Neuronal stem cell (in vitro differentiated cells): Measurements from ENCODE around the gene ISX.

ENCODE experiments used
- DNase-seq: peaks from one replicate; pipeline ENCODE4 v3.0.0-alpha.2; 2013; ENCODE audit warnings: low spot score
- H2AFZ ChIP-seq: one replicate; pipeline ENCODE4 v1.6.1; 2013; ENCODE audit warnings: mild to moderate bottlenecking, low read length, inconsistent platforms
- H2AK5ac ChIP-seq: 2 replicates; pipeline ENCODE4 v1.6.1; 2013; ENCODE audit warnings: low read depth, mild to moderate bottlenecking, inconsistent platforms, low read length, moderate library complexity, mixed read lengths
- H2BK120ac ChIP-seq: 2 replicates; pipeline ENCODE4 v1.6.1; 2013; ENCODE audit warnings: low read depth, mild to moderate bottlenecking, inconsistent platforms, low read length, moderate library complexity, mixed read lengths
- H2BK12ac ChIP-seq: one replicate; pipeline ENCODE4 v1.6.1; 2013; ENCODE audit warnings: low read length, inconsistent platforms
- H2BK15ac ChIP-seq: 2 replicates; pipeline ENCODE4 v1.6.1; 2013; ENCODE audit warnings: mild to moderate bottlenecking, low read length, inconsistent platforms, mixed read lengths
- H2BK5ac ChIP-seq: one replicate; pipeline ENCODE4 v1.6.1; 2013; ENCODE audit warnings: inconsistent platforms, mild to moderate bottlenecking, low read length, moderate library complexity
- H3K14ac ChIP-seq: one replicate; pipeline ENCODE4 v1.6.1; 2013; ENCODE audit warnings: low read length, inconsistent platforms
- H3K18ac ChIP-seq: 2 replicates; pipeline ENCODE4 v1.6.1; 2013; ENCODE audit warnings: low read length, inconsistent platforms
- H3K23ac ChIP-seq: 2 replicates; pipeline ENCODE4 v1.6.1; 2013; ENCODE audit warnings: low read depth, mild to moderate bottlenecking, mixed read lengths, low read length, inconsistent platforms; ENCODE audit not compliant: poor library complexity
- H3K27ac ChIP-seq: replicated peaks from 3 replicates; pipeline ENCODE4 v1.5.1; 2013; ENCODE audit warnings: low read length, inconsistent platforms
- H3K27me3 ChIP-seq, 3 experiments: 2 replicates each; pipeline ENCODE4 v1.6.1; 2013; ENCODE audit warnings: low read length in 3 of 3, mild to moderate bottlenecking in 2 of 3, inconsistent platforms in 1 of 3, low read depth in 1 of 3, mixed read lengths in 1 of 3, moderate library complexity in 1 of 3; ENCODE audit not compliant: control insufficient read depth in 3 of 3, insufficient read depth in 3 of 3
- H3K36me3 ChIP-seq, 2 donors: replicated peaks in 1 of 2; 2 replicates each; pipeline ENCODE4 v1.6.1; 2013; ENCODE audit warnings: low read length in 2 of 2; ENCODE audit not compliant: control insufficient read depth in 2 of 2, insufficient read depth in 2 of 2
- H3K4ac ChIP-seq: 2 replicates; pipeline ENCODE4 v1.6.1; 2013; ENCODE audit warnings: inconsistent platforms, mild to moderate bottlenecking, low read length, moderate library complexity
- H3K4me1 ChIP-seq, 2 donors: 1 replicate in 1 of 2; 2 replicates in 1 of 2; pipeline ENCODE4 v1.6.1; 2013; ENCODE audit warnings: low read length in 2 of 2, low read depth in 1 of 2; ENCODE audit not compliant: control insufficient read depth in 2 of 2, insufficient read depth in 1 of 2
- H3K4me2 ChIP-seq: one replicate; pipeline ENCODE4 v1.6.1; 2013; ENCODE audit warnings: mild to moderate bottlenecking, low read length, inconsistent platforms; ENCODE audit not compliant: insufficient read depth, poor library complexity, severe bottlenecking
- H3K4me3 ChIP-seq, 2 donors: 2 replicates each; pipeline ENCODE4 v1.5.1; 2013; ENCODE audit warnings: low read length in 2 of 2, mild to moderate bottlenecking in 2 of 2, inconsistent platforms in 1 of 2, moderate library complexity in 1 of 2
- H3K79me1 ChIP-seq: one replicate; pipeline ENCODE4 v1.6.1; 2013; ENCODE audit warnings: low read depth, mild to moderate bottlenecking, inconsistent platforms, low read length, moderate library complexity
- H3K9ac ChIP-seq: one replicate; pipeline ENCODE4 v1.6.1; 2013; ENCODE audit warnings: mild to moderate bottlenecking, low read depth, low read length, inconsistent platforms; ENCODE audit not compliant: poor library complexity
- H3K9me3 ChIP-seq, 2 donors: replicated peaks in 1 of 2; 2 replicates each; pipeline versions ENCODE3 to v1.6.1; 2013; ENCODE audit warnings: low read length in 2 of 2, mild to moderate bottlenecking in 2 of 2, inconsistent platforms in 1 of 2, low read depth in 1 of 2, mixed read lengths in 1 of 2, moderate library complexity in 1 of 2; ENCODE audit not compliant: control insufficient read depth in 2 of 2, insufficient read depth in 1 of 2
- H4K8ac ChIP-seq: one replicate; pipeline ENCODE4 v1.6.1; 2013; ENCODE audit warnings: low read depth, mild to moderate bottlenecking, inconsistent platforms, low read length, moderate library complexity
- H4K91ac ChIP-seq: one replicate; pipeline ENCODE4 v1.6.1; 2013; ENCODE audit warnings: low read length, low read depth, mild to moderate bottlenecking, inconsistent platforms; ENCODE audit not compliant: poor library complexity
- WGBS, 2 donors: extraction: QIAGEN DNeasy Blood & Tissue Kit; methylation state at CpG; one replicate each; pipeline ENCODE4 v1.1.7; 2013; ENCODE audit warnings: missing lambda C conversion rate in 2 of 2, mixed read lengths in 1 of 2; ENCODE audit not compliant: insufficient read length in 2 of 2, insufficient replicate concordance in 1 of 2; ENCODE audit errors: extremely low coverage in 2 of 2; 5-methylcytosine and 5-hydroxymethylcytosine counted together

Gene ISX

DNA sequence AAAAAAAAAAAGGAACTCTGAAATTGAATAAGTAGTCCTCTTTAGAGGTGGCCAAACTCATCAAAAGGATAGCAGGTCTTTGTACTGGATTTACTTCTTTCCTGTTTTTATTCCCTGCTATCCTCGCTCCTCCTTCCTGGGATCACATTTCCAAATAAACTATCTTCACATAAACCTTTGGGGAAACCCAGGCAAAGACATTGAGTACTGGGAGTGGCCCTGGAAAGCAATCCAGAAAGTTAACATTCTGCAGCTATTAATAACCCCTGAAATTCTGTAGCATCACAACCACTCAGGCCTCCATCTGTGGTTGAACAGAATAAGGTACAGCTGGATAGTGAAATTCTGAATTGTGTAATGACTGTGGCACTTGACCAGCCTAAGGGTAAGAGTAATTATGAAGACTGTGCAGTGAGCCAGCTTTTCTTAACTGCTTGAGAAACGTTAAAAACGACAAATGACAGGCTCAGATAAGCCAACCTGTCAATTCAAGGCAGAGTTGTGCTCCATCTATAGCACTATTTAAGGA lies 58.8 kb downstream of the ISX start:
- Histone ChIP-seq H3K4me3 (no peak overlapping the region), H3K9me3 (no peaks in the 10 kb centered on the region), H3K79me1 (no peaks in the 10 kb centered on the region), H3K36me3 (no peaks in the 10 kb centered on the region), H3K4me2 (no peak overlapping the region), H2BK5ac (no peak overlapping the region), H3K18ac (no peak overlapping the region), H2BK15ac (no peak overlapping the region), H4K91ac (no peak overlapping the region), H3K27me3 (no peaks in the 10 kb centered on the region), H3K23ac (no peak overlapping the region), H3K27ac (no peak overlapping the region), H2AFZ (no peak overlapping the region), H2AK5ac (no peak overlapping the region), H3K4me1 (no peaks in the 10 kb centered on the region), H4K8ac (no peak overlapping the region), H3K4ac (no peak overlapping the region), H3K14ac (no peak overlapping the region), H2BK12ac (no peak overlapping the region), H3K9ac (no peak overlapping the region), H2BK120ac (no peak overlapping the region)
- WGBS, 2 donors: no CpG with 5 or more reads among the region's 3 CpGs
- no peak for DNase-seq

DNA sequence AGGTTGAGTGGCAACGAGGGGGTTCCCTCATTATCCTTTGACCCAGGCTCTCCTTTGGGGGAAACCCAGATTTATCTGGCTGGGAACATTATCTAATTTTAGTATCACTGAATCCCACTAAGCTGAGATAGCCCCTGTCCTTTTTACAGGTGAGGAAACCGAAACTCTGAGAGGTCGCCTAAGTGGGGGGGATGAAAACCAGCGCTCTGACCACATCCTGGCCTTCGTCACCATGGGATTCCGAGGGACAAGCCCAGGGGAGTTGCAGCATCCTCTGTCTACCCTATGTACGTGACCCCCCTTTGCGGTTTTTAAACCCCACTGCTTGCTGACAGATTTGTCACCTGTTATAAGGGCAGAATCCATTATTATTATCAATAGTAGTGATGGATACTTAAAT lies 61.0 kb downstream of the ISX start:
- WGBS, 2 donors: no CpG with 5 or more reads among the region's 8 CpGs
- no peak overlapping the region for H3K9ac ChIP-seq
- H3K4me3 ChIP-seq: no peak overlapping the region
- H3K27me3 ChIP-seq: no peaks in the 10 kb centered on the region
- H3K18ac ChIP-seq: no peak overlapping the region
- no peaks in the 10 kb centered on the region for H3K9me3 ChIP-seq
- no peak overlapping the region for H2BK12ac ChIP-seq
- H2BK120ac ChIP-seq: no peak overlapping the region
- H3K79me1 ChIP-seq: no peaks in the 10 kb centered on the region
- H4K91ac ChIP-seq: no peak overlapping the region
- H3K4ac ChIP-seq: no peak overlapping the region
- no peaks in the 10 kb centered on the region for H3K4me1 ChIP-seq
- no peak for DNase-seq
- no peak overlapping the region for H3K23ac ChIP-seq
- no peak overlapping the region for H3K14ac ChIP-seq
- H4K8ac ChIP-seq: no peak overlapping the region
- H3K36me3 ChIP-seq: no peaks in the 10 kb centered on the region
- no peak overlapping the region for H2BK15ac ChIP-seq
- H3K27ac ChIP-seq: no peak overlapping the region
- H2AK5ac ChIP-seq: no peak overlapping the region
- no peak overlapping the region for H2AFZ ChIP-seq
- no peak overlapping the region for H3K4me2 ChIP-seq
- H2BK5ac ChIP-seq: no peak overlapping the region

DNA sequence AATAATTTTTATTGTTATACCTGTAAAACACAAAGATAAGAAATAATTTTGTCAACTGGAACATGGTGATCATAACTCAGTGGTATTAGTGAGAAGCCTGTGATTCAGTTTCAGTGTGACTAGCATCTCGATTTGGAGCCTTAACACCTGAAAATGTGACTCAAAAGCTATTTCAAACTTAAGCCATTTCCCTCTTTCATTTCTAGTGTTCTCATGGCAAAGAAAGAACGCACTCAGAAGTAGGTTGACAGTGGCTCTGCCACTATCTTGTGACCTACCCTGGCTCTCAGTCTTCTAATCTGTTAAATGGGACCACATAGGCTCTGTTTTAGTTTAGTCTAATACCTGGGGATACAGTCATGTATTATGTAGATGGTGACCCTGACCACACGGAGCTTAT lies 62.7 kb downstream of the ISX start:
- H3K23ac ChIP-seq: no peak overlapping the region
- H3K9ac ChIP-seq: no peak overlapping the region
- no peak overlapping the region for H2BK12ac ChIP-seq
- no peak overlapping the region for H2BK120ac ChIP-seq
- H2BK15ac ChIP-seq: no peak overlapping the region
- H2AK5ac ChIP-seq: no peak overlapping the region
- H3K18ac ChIP-seq: no peak overlapping the region
- H3K14ac ChIP-seq: no peak overlapping the region
- H3K27me3 ChIP-seq: no peaks in the 10 kb centered on the region
- H3K4ac ChIP-seq: no peak overlapping the region
- H3K9me3 ChIP-seq: no peaks in the 10 kb centered on the region
- no peak overlapping the region for H3K27ac ChIP-seq
- no peaks in the 10 kb centered on the region for H3K36me3 ChIP-seq
- no peak overlapping the region for H4K91ac ChIP-seq
- no peaks in the 10 kb centered on the region for H3K4me1 ChIP-seq
- no peak overlapping the region for H3K4me2 ChIP-seq
- H3K79me1 ChIP-seq: no peaks in the 10 kb centered on the region
- WGBS, 2 donors: no CpG with 5 or more reads among the region's 3 CpGs
- no peak overlapping the region for H2BK5ac ChIP-seq
- H4K8ac ChIP-seq: no peak overlapping the region
- H3K4me3 ChIP-seq: no peak overlapping the region
- DNase-seq: no peak
- H2AFZ ChIP-seq: no peak overlapping the region

DNA sequence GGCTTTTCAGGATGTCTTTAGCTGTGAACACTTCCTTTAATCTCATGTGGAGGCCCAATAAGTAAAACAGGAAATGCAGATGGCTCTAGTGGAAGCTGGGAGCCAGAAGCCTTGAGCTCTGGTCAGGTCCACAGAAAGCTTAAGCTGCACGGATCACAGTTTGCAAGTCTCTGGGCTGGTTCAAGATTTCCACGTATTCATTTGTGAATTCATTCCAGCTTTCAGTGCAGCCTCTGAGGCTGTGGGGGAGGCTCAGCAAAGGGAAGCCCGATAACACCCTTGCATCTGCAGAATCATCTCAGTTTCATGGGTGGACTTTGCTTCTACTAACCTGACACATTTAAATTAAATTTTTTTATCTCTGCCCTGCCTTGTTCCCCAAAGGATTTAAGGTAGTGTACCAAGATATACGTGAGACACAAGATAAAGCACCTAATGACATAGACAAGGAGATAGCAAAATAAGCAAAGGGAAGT lies 65.6 kb downstream of the ISX start:
- Histone ChIP-seq H4K91ac (no peak overlapping the region), H3K36me3 (no peaks in the 10 kb centered on the region), H3K4me2 (no peak overlapping the region), H3K18ac (no peak overlapping the region), H2BK15ac (no peak overlapping the region), H3K27me3 (peaks cover 0 to 4% (median 0%) of the 10 kb centered on the region in 3 experiments), H3K4ac (no peak overlapping the region), H3K79me1 (no peaks in the 10 kb centered on the region), H2BK5ac (no peak overlapping the region), H2BK120ac (no peak overlapping the region), H4K8ac (no peak overlapping the region), H3K23ac (no peak overlapping the region), H2AK5ac (no peak overlapping the region), H2BK12ac (no peak overlapping the region), H3K27ac (no peak overlapping the region), H3K14ac (no peak overlapping the region), H3K9ac (no peak overlapping the region), H3K4me3 (no peak overlapping the region), H3K4me1 (peaks cover 0 to 10% of the 10 kb centered on the region in 2 donors), H3K9me3 (no peaks in the 10 kb centered on the region), H2AFZ (no peak overlapping the region)
- no CpG with 5 or more reads among the region's 4 CpGs for WGBS, 2 donors
- DNase-seq: no peak
